GM19324 (cell line): ENCODE results near the gene DSP.

Source experiments
- ATAC-seq: cut with Tn5 transposase; IDR thresholded peaks from one replicate; pipeline ENCODE4 v1.9.1; 2021; ENCODE audit warnings: mild to moderate bottlenecking, moderate library complexity; ENCODE audit not compliant: unreplicated experiment, low FRiP score

Gene DSP

GRCh38 chr6:7541175-7542064 is at the start of gene DSP:
Gene DSP (plus strand): TSS chr6:7541671. CDS start chr6:7541916, 245 bp downstream.
- no peak for ATAC-seq

GRCh38 chr6:7493866-7494265 is 47.6 kb upstream of the DSP start:
- no peak for ATAC-seq

GRCh38 chr6:7494638-7495037 is 46.8 kb upstream of the DSP start:
- ATAC-seq: no peak

GRCh38 chr6:7496266-7496875 is 45.1 kb upstream of the DSP start:
- no peak for ATAC-seq

GRCh38 chr6:7500752-7501282 is 40.7 kb upstream of the DSP start:
- ATAC-seq: no peak

- ATAC-seq: no peak
Observed at GRCh38 chr6:7502743-7503142, 38.7 kb upstream of the DSP start.

- ATAC-seq: no peak
Observed at GRCh38 chr6:7504041-7504440, 37.4 kb upstream of the DSP start.

GRCh38 chr6:7505189-7505699 is 36.2 kb upstream of the DSP start:
- ATAC-seq: no peak

- no peak for ATAC-seq
Observed at GRCh38 chr6:7507600-7507999, 33.9 kb upstream of the DSP start.

- no peak for ATAC-seq
Observed at GRCh38 chr6:7512320-7512719, 29.2 kb upstream of the DSP start.

GRCh38 chr6:7513529-7513928 is 27.9 kb upstream of the DSP start:
- no peak for ATAC-seq

GRCh38 chr6:7515363-7515762 is 26.1 kb upstream of the DSP start:
- no peak for ATAC-seq

- ATAC-seq: no peak
Observed at GRCh38 chr6:7518877-7519276, 22.6 kb upstream of the DSP start.

GRCh38 chr6:7522873-7523272 is 18.6 kb upstream of the DSP start:
- no peak for ATAC-seq

- ATAC-seq: no peak
Observed at GRCh38 chr6:7523922-7524321, 17.5 kb upstream of the DSP start.

- ATAC-seq: no peak
Observed at GRCh38 chr6:7526755-7527154, 14.7 kb upstream of the DSP start.

- no peak for ATAC-seq
Observed at GRCh38 chr6:7528565-7528964, 12.9 kb upstream of the DSP start.

GRCh38 chr6:7529141-7529540 is 12.3 kb upstream of the DSP start:
- ATAC-seq: no peak

GRCh38 chr6:7532232-7532631 is 9.2 kb upstream of the DSP start:
- no peak for ATAC-seq

GRCh38 chr6:7532821-7533220 is 8.7 kb upstream of the DSP start:
- no peak for ATAC-seq

GRCh38 chr6:7534192-7534591 is 7.3 kb upstream of the DSP start:
- ATAC-seq: no peak

- no peak for ATAC-seq
Observed at GRCh38 chr6:7535498-7535897, 6.0 kb upstream of the DSP start.
